ENCODE results near the gene GET4.
A peak's percentile ranks its signal among the peaks of the same experiment; 100 is the strongest.

The GET4 gene

DNA sequence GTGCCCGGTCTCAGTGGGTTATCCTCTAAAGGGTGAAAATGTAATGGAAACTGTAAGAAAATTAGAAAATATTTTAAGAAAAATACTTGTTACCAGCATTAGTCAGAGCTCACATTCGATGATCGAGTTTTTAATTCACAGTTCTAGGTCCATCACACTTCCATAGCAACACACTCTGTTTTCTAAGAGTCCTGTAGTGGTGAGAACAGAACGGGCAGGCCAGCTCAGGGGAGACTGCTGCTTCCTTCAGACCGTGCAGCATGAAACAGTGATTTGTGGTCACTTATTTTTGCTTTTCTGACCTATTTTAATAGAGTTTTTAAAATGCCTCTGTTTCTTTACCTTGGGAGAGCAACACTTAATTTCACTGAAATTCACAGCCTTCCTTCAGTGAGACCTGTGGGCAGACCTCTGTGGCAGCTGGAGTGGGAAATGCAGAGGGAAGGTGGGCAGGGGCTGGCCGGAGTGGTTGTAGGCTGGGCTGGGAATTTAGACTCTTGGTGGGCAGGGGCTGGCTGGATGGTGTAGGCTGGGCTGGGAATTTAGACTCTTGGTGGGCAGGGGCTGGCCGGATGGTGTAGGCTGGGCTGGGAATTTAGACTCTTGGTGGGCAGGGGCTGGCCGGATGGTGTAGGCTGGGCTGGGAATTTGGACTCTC lies 42.6 kb upstream of the GET4 start:
- no peak for DNase-seq (ENCODE audit: extremely low read depth, low read depth)
- TF ChIP-seq, protein P1, sequence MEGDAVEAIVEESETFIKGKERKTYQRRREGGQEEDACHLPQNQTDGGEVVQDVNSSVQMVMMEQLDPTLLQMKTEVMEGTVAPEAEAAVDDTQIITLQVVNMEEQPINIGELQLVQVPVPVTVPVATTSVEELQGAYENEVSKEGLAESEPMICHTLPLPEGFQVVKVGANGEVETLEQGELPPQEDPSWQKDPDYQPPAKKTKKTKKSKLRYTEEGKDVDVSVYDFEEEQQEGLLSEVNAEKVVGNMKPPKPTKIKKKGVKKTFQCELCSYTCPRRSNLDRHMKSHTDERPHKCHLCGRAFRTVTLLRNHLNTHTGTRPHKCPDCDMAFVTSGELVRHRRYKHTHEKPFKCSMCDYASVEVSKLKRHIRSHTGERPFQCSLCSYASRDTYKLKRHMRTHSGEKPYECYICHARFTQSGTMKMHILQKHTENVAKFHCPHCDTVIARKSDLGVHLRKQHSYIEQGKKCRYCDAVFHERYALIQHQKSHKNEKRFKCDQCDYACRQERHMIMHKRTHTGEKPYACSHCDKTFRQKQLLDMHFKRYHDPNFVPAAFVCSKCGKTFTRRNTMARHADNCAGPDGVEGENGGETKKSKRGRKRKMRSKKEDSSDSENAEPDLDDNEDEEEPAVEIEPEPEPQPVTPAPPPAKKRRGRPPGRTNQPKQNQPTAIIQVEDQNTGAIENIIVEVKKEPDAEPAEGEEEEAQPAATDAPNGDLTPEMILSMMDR (IDR thresholded peaks at IDR 0.05; ENCODE audit: low read depth, low read length), result no peak

DNA sequence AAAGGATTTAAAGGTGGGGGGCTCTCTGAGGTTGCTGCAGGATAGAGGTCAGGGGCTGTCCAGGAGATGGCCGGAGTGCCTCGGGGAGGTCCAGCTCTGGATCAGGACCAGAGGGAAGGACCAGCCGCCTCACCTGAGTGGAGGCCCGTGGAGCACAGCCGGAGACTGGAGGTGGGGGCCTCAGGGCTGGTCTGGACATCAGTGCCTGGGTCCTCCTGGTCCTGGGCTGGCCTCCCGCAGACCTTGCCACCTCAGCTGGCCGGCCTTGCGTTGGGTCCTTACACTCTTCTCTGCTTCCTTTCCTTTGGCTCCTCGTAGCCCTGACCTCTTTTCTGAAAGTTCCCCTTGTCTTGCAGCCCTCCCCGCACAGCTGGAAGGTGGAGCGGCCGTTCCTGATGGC lies 42.1 kb upstream of the GET4 start:
- TF ChIP-seq, protein P1 (IDR thresholded peaks at IDR 0.05; ENCODE audit: low read depth, low read length), result no peak
- no peak for DNase-seq (ENCODE audit: extremely low read depth, low read depth)

DNA sequence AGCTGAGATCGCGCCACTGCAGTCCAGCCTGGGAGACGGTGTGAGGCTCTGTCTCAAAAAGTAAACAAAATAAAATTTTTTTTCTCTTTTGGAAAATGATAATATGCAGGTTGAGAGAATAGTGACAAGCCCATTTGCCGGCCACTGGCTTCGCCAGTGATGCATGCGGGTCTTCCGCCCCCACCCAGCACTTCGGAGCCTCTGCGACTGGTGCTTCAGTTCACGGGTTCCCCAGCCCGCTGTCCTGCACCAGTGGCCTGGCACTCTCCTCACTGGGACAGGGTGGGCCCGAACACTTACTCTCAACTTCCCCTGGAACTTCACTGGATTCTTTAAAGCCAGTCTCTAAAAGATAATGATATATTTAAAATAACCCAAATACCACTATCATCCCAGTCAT lies 41.3 kb upstream of the GET4 start:
- DNase-seq (ENCODE audit: extremely low read depth, low read depth), result no peak
- TF ChIP-seq, protein P1 (IDR thresholded peaks at IDR 0.05; ENCODE audit: low read depth, low read length), result no peak

DNA sequence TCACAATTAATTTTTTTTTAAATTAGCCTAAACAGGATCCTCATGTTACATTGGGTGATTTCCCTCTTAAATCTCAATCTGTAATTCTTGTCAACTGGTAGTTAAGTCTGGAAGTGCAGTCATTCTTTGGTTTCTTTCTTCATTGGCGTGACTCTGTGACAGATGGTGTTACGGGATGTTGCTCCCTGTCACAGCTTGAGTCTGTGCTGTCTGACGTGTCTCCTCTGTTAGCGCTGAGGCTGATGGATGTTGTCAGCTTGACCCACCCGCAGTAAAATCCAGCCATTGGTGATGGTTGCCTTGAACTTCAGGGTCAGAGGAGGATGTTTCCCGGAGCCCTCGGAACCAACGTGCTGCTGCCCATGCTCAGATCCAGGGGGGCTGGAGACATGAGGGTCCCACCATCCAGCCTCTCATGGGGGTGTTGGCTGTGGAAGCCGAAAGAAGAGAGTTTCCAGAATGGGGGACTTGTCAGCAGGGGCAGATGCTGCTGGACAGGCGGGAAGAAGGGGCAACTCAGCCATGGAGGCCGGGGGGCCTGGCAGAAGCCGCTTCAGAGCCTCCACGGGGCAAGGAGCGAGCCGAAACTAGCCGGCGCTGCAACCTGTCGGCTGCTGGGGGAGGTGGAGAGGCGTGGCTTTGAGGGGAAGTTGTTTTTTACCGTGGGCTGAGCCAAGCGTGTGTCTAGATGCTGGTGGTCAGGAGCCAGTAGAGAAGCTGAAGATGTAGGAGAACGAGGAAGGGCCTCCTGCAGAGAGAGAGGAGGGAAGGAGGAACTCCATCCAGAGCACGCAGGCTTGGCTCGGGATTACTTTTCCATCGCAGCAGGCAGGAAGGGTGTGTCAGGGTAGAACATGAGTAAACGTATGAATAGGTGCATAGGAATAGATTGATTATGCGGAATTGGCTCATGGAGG lies 40.6 kb upstream of the GET4 start:
- TF ChIP-seq, protein P1 (IDR thresholded peaks at IDR 0.05; ENCODE audit: low read depth, low read length), result no peak
- no peak for DNase-seq (ENCODE audit: extremely low read depth, low read depth)

DNA sequence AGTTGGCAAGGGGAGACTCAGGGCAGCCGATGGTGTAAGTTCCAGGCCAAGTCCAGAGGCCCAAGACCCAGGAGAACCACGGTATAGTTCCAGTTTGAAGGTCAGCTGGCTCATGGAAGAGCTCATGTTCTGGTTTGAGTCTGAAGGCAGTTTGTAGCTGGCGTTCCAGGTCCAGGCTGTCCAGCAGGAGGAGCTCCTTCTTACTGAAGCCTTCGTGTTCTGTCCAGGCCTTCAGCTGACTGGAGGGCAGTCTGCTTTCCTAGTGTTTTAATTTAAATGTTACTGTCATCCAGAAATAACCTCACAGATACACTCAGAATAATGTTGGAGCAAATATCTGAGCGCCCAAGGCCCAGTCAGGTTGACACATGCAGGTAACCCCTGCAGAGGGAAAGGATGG lies 39.9 kb upstream of the GET4 start:
- no peak for DNase-seq (ENCODE audit: extremely low read depth, low read depth)
- TF ChIP-seq, protein P1 (IDR thresholded peaks at IDR 0.05; ENCODE audit: low read depth, low read length), result peak; percentile 57

DNA sequence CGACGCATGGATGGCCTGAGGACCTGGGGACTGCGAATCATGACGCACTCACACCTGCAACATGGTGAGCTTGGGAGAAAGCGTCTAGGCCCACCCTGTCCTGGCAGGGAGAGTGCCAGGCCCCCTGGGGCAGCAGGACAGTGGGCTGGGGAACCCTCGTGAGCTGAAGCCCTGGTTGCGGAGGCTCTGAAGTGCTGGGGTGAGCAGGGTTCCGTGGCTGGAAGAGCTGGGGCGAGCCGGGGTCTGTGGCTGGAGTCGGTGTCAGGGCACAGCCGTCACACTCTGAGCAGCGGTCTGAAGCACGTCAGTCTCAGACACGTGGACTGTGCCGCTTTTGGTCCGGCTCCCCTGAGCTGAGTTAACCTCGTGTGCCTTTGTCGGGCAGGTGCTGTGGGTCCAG lies 39.4 kb upstream of the GET4 start:
- DNase-seq (ENCODE audit: extremely low read depth, low read depth), result no peak
- TF ChIP-seq, protein P1 (IDR thresholded peaks at IDR 0.05; ENCODE audit: low read depth, low read length), result no peak

DNA sequence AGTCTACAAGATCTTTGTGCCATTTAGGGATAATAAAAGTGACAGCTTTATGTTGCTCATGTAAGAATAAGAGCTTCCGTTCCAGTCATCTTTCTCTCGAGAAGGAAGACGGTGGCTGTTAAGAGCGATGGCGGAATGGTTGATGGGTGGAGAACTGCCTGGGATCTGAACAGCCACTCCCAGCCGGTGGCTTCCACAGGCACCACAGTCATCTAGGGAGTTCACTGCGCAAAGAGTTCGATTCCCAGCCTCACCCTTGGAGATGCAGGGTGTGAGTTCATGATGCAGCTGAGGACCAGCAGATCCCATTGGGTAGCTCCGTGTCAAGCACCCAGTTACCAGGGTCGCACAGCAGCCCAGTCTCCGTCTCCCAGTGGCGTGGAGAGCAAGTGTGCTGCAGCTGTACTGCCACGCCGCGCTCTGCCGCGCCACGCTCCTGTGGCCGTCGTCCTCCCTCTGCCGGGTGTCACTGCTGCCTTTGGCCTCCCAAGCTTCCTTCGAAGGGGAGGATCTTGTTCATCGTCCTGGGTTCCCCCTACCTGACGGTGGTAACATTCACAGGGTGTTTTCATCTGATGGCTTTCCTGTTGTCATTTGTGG lies 36.3 kb upstream of the GET4 start:
- DNase-seq (ENCODE audit: extremely low read depth, low read depth), result no peak
- TF ChIP-seq, protein P1 (IDR thresholded peaks at IDR 0.05; ENCODE audit: low read depth, low read length), result no peak

All from AG09319 (cell line).